ENCODE data around the gene UNC5A. TPM values are rescaled to one million over a fixed set of nuclear protein-coding genes. Genes with fewer than 3 reads are reported as not detected.

The UNC5A gene
- total RNA-seq, 3 donors from 2014 or later: 0.07 to 0.16 TPM; not detected in 1

DNA sequence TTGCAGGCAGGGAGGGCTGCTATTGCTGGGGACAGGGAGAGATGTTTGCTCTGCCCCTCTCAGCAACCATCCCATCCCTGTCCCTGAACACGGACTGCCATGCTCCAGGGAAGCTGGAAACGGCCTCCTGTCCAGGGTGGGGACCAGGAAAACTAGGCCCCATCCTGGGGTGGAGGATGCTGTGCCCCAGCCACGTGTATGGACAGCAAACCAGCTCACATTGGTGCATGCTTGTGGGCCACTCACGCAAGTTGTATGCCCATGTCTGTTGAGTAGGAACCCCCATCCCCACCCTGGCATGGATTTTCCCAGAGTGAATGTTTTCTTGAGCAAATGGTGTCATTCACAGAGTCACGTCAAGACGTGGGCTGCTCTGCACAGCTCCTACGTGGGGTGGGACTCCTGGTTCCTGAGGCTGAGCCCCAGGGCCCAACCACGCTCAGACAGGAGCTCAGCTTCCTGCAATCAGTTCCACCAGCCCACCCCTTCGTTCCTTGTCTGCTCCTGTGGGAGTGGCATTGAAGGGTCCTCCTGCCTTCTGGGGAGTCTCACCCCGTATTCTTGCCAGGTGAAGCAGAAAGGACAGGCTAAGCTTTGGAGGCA lies 4.6 kb downstream of the UNC5A start:
- H3K9me3 ChIP-seq: no peaks in the 10 kb centered on the region
- no peak overlapping the region for H3K4me3 ChIP-seq
- no peaks in the 10 kb centered on the region for H3K36me3 ChIP-seq (ENCODE audit: low read depth)
- TF ChIP-seq, protein P1, sequence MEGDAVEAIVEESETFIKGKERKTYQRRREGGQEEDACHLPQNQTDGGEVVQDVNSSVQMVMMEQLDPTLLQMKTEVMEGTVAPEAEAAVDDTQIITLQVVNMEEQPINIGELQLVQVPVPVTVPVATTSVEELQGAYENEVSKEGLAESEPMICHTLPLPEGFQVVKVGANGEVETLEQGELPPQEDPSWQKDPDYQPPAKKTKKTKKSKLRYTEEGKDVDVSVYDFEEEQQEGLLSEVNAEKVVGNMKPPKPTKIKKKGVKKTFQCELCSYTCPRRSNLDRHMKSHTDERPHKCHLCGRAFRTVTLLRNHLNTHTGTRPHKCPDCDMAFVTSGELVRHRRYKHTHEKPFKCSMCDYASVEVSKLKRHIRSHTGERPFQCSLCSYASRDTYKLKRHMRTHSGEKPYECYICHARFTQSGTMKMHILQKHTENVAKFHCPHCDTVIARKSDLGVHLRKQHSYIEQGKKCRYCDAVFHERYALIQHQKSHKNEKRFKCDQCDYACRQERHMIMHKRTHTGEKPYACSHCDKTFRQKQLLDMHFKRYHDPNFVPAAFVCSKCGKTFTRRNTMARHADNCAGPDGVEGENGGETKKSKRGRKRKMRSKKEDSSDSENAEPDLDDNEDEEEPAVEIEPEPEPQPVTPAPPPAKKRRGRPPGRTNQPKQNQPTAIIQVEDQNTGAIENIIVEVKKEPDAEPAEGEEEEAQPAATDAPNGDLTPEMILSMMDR (IDR thresholded peaks at IDR 0.05): no peak
- peaks cover 11% of the 10 kb centered on the region for H3K4me1 ChIP-seq (ENCODE audit: low read depth)
- DNase-seq: no peak
- intact Hi-C loops (cut with DNase I, micrococcal nuclease): no loop called here
- ATAC-seq: no peak

DNA sequence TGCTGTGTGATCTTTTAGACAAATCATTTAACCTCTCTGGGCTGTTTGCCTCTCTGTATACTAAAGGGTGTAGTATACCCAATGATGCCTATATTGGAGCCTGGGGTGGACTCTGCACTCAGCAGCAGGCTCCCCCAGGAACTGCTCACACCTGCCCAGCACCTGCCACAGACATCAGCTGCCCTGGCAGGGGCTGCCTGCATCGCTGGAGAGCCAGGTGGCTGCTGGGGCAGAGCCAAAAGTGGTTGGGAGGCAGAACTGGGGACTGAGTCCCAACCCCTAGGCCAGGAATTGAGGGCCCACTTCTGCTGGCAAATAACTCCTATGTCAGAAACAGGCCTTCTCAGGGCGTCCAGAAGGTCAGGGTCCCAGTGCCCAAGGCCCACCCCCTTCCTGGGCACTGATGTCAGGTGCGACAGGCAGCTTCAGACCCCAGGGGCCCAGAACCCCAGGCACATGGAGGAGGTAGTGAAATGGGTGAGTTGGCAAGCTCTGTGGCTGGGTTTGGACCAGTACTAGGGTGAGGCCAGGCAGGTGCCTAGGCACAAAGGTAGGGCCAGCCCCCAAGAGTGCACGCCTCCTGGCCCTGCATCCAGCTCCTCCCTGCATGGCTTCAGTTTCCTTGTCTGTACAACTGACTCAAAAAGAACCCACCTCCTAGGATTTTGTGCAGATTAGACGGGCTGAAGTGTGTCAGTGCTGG lies 5.8 kb downstream of the UNC5A start:
- TF ChIP-seq, protein P1 (IDR thresholded peaks at IDR 0.05): no peak
- Histone ChIP-seq H3K4me3 (no peak overlapping the region), H3K36me3 (ENCODE audit: low read depth) (no peaks in the 10 kb centered on the region), H3K9me3 (no peaks in the 10 kb centered on the region), H3K4me1 (ENCODE audit: low read depth) (peaks cover 5% of the 10 kb centered on the region)
- DNase-seq (no peak), ATAC-seq (peak; percentile 56)
- intact Hi-C loops (cut with DNase I, micrococcal nuclease): no loop called here

DNA sequence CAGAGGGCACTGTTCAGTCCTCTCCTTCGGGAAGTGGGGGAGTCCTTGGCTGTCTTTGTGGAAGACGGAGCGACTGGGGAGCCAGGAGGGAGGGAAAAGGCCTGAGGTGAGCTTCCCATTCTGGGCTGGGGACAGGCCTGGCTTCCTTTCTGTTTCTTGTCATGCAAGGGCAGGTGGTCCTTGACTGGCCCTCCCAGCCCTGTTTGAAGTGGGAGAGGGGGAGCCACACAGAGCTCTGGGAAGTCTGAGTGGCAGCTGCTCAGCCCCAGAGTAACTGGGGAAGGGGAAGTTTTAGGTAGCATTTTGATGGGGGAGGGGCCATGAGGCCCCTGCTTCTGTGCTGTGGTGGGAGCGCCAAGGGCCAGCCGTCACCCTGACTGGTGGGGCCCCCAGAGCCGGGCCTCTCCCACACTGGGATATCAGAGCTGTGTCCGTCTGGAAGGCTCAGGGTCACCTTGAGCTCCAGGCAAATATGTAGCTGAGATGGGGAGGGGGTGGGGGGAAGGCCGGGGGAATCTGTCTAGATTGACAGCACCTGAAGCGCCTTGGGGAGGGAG lies 6.5 kb downstream of the UNC5A start:
- no peaks in the 10 kb centered on the region for H3K36me3 ChIP-seq (ENCODE audit: low read depth)
- H3K4me3 ChIP-seq: no peak overlapping the region
- TF ChIP-seq, protein P1 (IDR thresholded peaks at IDR 0.05): no peak
- ATAC-seq (no peak), DNase-seq (no peak)
- H3K4me1 ChIP-seq (ENCODE audit: low read depth): peaks cover 5% of the 10 kb centered on the region
- intact Hi-C loops (cut with DNase I, micrococcal nuclease): no loop called here
- H3K9me3 ChIP-seq: no peaks in the 10 kb centered on the region

DNA sequence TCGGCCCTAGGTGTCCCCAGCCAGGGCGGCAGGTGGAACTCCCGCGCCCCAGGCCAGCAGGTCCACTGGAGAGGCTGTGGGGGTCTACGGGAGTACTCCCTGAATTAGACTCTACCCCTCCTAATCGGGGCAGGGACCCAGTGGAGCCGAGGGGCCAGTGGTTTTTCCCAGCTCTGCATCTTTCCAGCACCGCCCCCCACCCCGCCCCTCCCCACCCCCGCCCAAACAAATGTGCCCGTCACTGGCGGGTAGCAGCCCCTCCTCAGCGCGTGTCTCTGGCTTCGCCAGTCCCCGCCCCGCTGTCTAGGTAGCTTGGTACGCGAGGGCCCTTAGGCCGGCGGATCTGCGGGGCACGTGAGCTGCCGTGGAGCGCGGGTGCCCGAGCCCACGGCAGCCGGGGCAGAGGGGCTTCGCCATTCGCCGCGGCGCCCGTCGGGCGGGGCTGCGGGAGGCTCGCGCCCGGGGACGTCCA lies 7.0 kb downstream of the UNC5A start:
- TF ChIP-seq, protein P1 (IDR thresholded peaks at IDR 0.05): no peak
- Histone ChIP-seq H3K9me3 (no peaks in the 10 kb centered on the region), H3K4me1 (ENCODE audit: low read depth) (peaks cover 5% of the 10 kb centered on the region), H3K36me3 (ENCODE audit: low read depth) (no peaks in the 10 kb centered on the region), H3K4me3 (no peak overlapping the region)
- ATAC-seq (no peak), DNase-seq (peak in 1 of 3 donors; percentile 25)
- intact Hi-C loops (cut with DNase I, micrococcal nuclease): no loop called here

DNA sequence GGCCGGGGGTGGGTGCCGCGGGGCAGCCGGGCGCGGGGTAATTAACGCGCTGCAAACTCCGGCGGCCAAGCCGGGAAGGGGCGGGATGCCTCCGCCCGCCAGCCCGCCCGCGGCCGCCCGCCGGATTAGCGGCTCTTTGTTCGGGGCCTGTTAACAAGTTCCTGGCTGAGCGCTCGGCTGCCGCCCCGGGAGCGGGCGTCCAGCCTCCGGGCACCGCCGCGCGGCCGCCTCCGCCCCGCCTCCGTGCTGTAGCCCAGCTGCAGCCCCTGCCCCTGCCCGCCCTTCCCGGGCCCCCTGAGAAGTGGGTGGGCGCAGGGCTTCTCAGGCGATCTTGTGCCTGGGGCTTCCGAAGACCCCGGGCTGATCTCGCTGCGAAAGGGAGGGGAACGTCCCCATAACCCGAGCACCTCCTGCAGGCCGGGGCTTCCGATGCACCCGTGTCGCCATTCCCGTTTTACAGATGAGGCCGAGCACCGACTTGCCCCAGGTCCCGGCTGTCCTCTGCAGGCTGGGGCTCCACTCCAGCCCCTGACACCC lies 7.5 kb downstream of the UNC5A start:
- peak; percentile 25 for ATAC-seq
- DNase-seq: peak in 1 of 3 donors; percentile 47

More for the DNA sequence above, 7.5 kb downstream of the UNC5A start:
- intact Hi-C loops (cut with DNase I, micrococcal nuclease): no loop called here
- TF ChIP-seq, protein P1 (IDR thresholded peaks at IDR 0.05): no peak
- Histone ChIP-seq H3K4me1 (ENCODE audit: low read depth) (peaks cover 5% of the 10 kb centered on the region), H3K9me3 (no peaks in the 10 kb centered on the region), H3K4me3 (no peak overlapping the region), H3K36me3 (ENCODE audit: low read depth) (no peaks in the 10 kb centered on the region)
